Fibroblast of lung (primary cell): ENCODE results near the gene RANBP10. TPM values are rescaled to one million over a fixed set of nuclear protein-coding genes. Genes with fewer than 3 reads are reported as not detected.
A peak's percentile ranks its signal among the peaks of the same experiment; 100 is the strongest.

Experiments
- DNase-seq, 2 donors: peaks; one replicate each; pipeline versions ENCODE4 v3.0.0 to v3.0.0-alpha.2; 2010; ENCODE audit warnings: low read depth in 2 of 2
- H2AFZ ChIP-seq: 2 replicates; pipeline ENCODE4 v1.5.1; 2012; ENCODE audit warnings: low read length, control low read depth, inconsistent platforms
- H3K27ac ChIP-seq: 2 replicates; pipeline ENCODE4 v1.5.1; 2011; ENCODE audit warnings: low read length, control low read depth; ENCODE audit not compliant: insufficient read depth
- H3K27me3 ChIP-seq: 2 replicates; pipeline ENCODE4 v1.5.1; 2011; ENCODE audit warnings: mild to moderate bottlenecking, low read length; ENCODE audit not compliant: control insufficient read depth, insufficient read depth
- H3K36me3 ChIP-seq: 2 replicates; pipeline ENCODE4 v1.5.1; 2011; ENCODE audit warnings: low read length; ENCODE audit not compliant: control insufficient read depth, insufficient read depth
- H3K4me1 ChIP-seq: 2 replicates; pipeline ENCODE4 v1.5.1; 2011; ENCODE audit warnings: low read length; ENCODE audit not compliant: control insufficient read depth, insufficient read depth; ENCODE audit errors: extremely low read depth
- H3K4me2 ChIP-seq: 2 replicates; pipeline ENCODE4 v1.5.1; 2011; ENCODE audit warnings: low read length, control low read depth; ENCODE audit not compliant: insufficient read depth; ENCODE audit errors: extremely low read depth
- H3K4me3 ChIP-seq, 4 experiments: fragments of 200-600 bp in 1 of 4; sonication (generic) in 1 of 4; replicated peaks in 1 of 4; 2 replicates each; pipeline ENCODE4 v1.5.1; 2011 to 2016; ENCODE audit warnings: low read length in 4 of 4, low read depth in 3 of 4, mild to moderate bottlenecking in 3 of 4, control low read depth in 2 of 4, inconsistent platforms in 1 of 4, mixed read lengths in 1 of 4; ENCODE audit not compliant: insufficient read depth in 1 of 4; ENCODE audit errors: control extremely low read depth in 1 of 4
- H3K79me2 ChIP-seq: 2 replicates; pipeline ENCODE4 v1.5.1; 2012; ENCODE audit warnings: mild to moderate bottlenecking, low read length, inconsistent platforms; ENCODE audit not compliant: control insufficient read depth, insufficient read depth
- H3K9ac ChIP-seq: 2 replicates; pipeline ENCODE4 v1.5.1; 2011; ENCODE audit warnings: mild to moderate bottlenecking, low read length, control low read depth; ENCODE audit not compliant: insufficient read depth
- H3K9me3 ChIP-seq: 2 replicates; pipeline ENCODE4 v1.5.1; 2012; ENCODE audit warnings: low read depth, low read length; ENCODE audit not compliant: control insufficient read depth, insufficient read depth
- H4K20me1 ChIP-seq: 2 replicates; pipeline ENCODE4 v1.5.1; 2011; ENCODE audit warnings: low read length; ENCODE audit not compliant: control insufficient read depth, insufficient read depth; ENCODE audit errors: extremely low read depth
- EZH2 ChIP-seq: IDR thresholded peaks from 2 replicates; pipeline ENCODE4 v1.5.1; 2012; ENCODE audit warnings: low read length, control low read depth, mild to moderate bottlenecking; ENCODE audit errors: missing control alignments
- polyA minus RNA-seq: library from RNA; depleted of rRNA, polyadenylated mRNA; stranded (reverse); fragments of >200 nt; gene quantifications from 2 replicates; pipeline ENCODE4 v1.2.3, GENCODE V29; 2011; ENCODE audit warnings: low replicate concordance
- polyA plus RNA-seq, 2 donors: library from polyadenylated mRNA; depleted of rRNA in 1 of 2; stranded (reverse) in 1 of 2; unstranded in 1 of 2; fragments of >200 nt; gene quantifications; 2 replicates each; pipeline ENCODE4 v1.2.1, GENCODE V29; 2011 to 2012; ENCODE audit warnings: missing spikeins in 1 of 2
- total RNA-seq: library from RNA; depleted of rRNA; stranded (reverse); fragments of >200 nt; gene quantifications from 2 replicates; pipeline ENCODE4 v1.2.1, GENCODE V29; 2014
- TF ChIP-seq, protein P1 (sequence below), 2 donors: IDR thresholded peaks in 1 of 2; conservative IDR thresholded peaks in 1 of 2; 1 replicate in 1 of 2; 2 replicates in 1 of 2; pipeline ENCODE4 v1.5.1; 2011 to 2012; ENCODE audit warnings: low read length in 2 of 2, control low read depth in 1 of 2, inconsistent platforms in 1 of 2, low read depth in 1 of 2, mild to moderate bottlenecking in 1 of 2

RANBP10 gene
- total RNA-seq (3.9 and 4.6 TPM in 2 replicates), polyA plus RNA-seq (7.1 and 8.9 TPM in 2 replicates), polyA minus RNA-seq (30.6 and 49.8 TPM in 2 replicates)
- polyA plus RNA-seq (2012) = 6.5 and 7.4 TPM in 2 replicates

- DNase-seq = peak; percentile 99
- Histone ChIP-seq H3K9ac (peak within 1 kb of the TSS; percentile 76), H4K20me1 (no peaks in the 10 kb centered on the region), H3K27me3 (no peaks in the 10 kb centered on the region), H3K4me3 (peak within 1 kb of the TSS; percentile 91 to 99 (median 92)), H3K4me2 (peak within 1 kb of the TSS; percentile 94), H3K4me1 (peaks cover 6% of the 10 kb centered on the region), H3K9me3 (no peaks in the 10 kb centered on the region), H3K36me3 (peaks cover 2% of the 10 kb centered on the region), H2AFZ (peak within 1 kb of the TSS; percentile 99), H3K27ac (peak within 1 kb of the TSS; percentile 74), H3K79me2 (peaks cover 20% of the 10 kb centered on the region)
- TF ChIP-seq, protein P1, sequence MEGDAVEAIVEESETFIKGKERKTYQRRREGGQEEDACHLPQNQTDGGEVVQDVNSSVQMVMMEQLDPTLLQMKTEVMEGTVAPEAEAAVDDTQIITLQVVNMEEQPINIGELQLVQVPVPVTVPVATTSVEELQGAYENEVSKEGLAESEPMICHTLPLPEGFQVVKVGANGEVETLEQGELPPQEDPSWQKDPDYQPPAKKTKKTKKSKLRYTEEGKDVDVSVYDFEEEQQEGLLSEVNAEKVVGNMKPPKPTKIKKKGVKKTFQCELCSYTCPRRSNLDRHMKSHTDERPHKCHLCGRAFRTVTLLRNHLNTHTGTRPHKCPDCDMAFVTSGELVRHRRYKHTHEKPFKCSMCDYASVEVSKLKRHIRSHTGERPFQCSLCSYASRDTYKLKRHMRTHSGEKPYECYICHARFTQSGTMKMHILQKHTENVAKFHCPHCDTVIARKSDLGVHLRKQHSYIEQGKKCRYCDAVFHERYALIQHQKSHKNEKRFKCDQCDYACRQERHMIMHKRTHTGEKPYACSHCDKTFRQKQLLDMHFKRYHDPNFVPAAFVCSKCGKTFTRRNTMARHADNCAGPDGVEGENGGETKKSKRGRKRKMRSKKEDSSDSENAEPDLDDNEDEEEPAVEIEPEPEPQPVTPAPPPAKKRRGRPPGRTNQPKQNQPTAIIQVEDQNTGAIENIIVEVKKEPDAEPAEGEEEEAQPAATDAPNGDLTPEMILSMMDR (conservative IDR thresholded peaks at IDR 0.05 in 1 of 2, IDR thresholded peaks at IDR 0.05 in 1 of 2; ENCODE audit: low read depth in 1 of 2, low read length in 2 of 2) = no peak
- TF ChIP-seq EZH2 = no peak
Measured at GRCh38 chr16:67806428-67807147, at the start of gene RANBP10, which contains the start of gene TSNAXIP1. Gene RANBP10 (minus strand): TSS chr16:67806560. CDS start chr16:67806536, 24 bp downstream. Gene TSNAXIP1 (plus strand): TSS chr16:67806889. CDS start chr16:67807150, 261 bp downstream.

- peaks cover 86% of the 10 kb centered on the region for H3K79me2 ChIP-seq
- no peak overlapping the region for H3K27ac ChIP-seq
- H3K36me3 ChIP-seq = peaks cover 1% of the 10 kb centered on the region
- H3K4me2 ChIP-seq = no peak overlapping the region
- TF ChIP-seq, protein P1 (conservative IDR thresholded peaks at IDR 0.05 in 1 of 2, IDR thresholded peaks at IDR 0.05 in 1 of 2; ENCODE audit: low read depth in 1 of 2, low read length in 2 of 2) = no peak
- no peak for TF ChIP-seq EZH2
- no peaks in the 10 kb centered on the region for H4K20me1 ChIP-seq
- peaks cover 19% of the 10 kb centered on the region for H3K4me1 ChIP-seq
- DNase-seq = no peak
- H3K9ac ChIP-seq = no peak overlapping the region
- H3K4me3 ChIP-seq = no peak overlapping the region
- no peak overlapping the region for H2AFZ ChIP-seq
- no peaks in the 10 kb centered on the region for H3K27me3 ChIP-seq
- no peaks in the 10 kb centered on the region for H3K9me3 ChIP-seq
Measured at GRCh38 chr16:67855789-67856188, 49.4 kb upstream of the RANBP10 start.

GRCh38 chr16:67853670-67854069, 47.3 kb upstream of the RANBP10 start:
- H3K4me1 ChIP-seq = peaks cover 15% of the 10 kb centered on the region

More at GRCh38 chr16:67853670-67854069, 47.3 kb upstream of the RANBP10 start:
- Histone ChIP-seq H3K36me3 (peaks cover 1% of the 10 kb centered on the region), H2AFZ (no peak overlapping the region), H3K4me3 (no peak overlapping the region), H3K27me3 (no peaks in the 10 kb centered on the region), H3K9ac (no peak overlapping the region), H3K27ac (no peak overlapping the region), H3K9me3 (no peaks in the 10 kb centered on the region), H4K20me1 (no peaks in the 10 kb centered on the region), H3K79me2 (peaks cover 82% of the 10 kb centered on the region), H3K4me2 (no peak overlapping the region)
- DNase-seq = no peak
- no peak for TF ChIP-seq EZH2
- TF ChIP-seq, protein P1 (conservative IDR thresholded peaks at IDR 0.05 in 1 of 2, IDR thresholded peaks at IDR 0.05 in 1 of 2; ENCODE audit: low read depth in 1 of 2, low read length in 2 of 2) = no peak
